Measurements from ENCODE around the gene PLAGL2.

PLAGL2 gene

GRCh38 chr20:32244150-32244823 is 36.7 kb upstream of the PLAGL2 start:
- no peaks in the 10 kb centered on the region for H3K9me3 ChIP-seq (ENCODE audit: insufficient read depth, low read length)
- no peak overlapping the region for H3K4me3 ChIP-seq (ENCODE audit: insufficient read length, low read depth)
- no peaks in the 10 kb centered on the region for H3K27me3 ChIP-seq (ENCODE audit: insufficient read depth, insufficient read length)
- no peak overlapping the region for H3K9ac ChIP-seq (ENCODE audit: insufficient read length, low read depth)
- DNase-seq (ENCODE audit: low read depth, low spot score): no peak
- TF ChIP-seq ZNF274 (IDR thresholded peaks at IDR 0.05; ENCODE audit: low read depth, low read length) (no peak), YY1 (IDR thresholded peaks at IDR 0.05; ENCODE audit: insufficient read depth, insufficient read length) (no peak), SUZ12 (IDR thresholded peaks at IDR 0.05; ENCODE audit: extremely low read depth, insufficient read depth, insufficient read length) (no peak)
- peaks cover 4% of the 10 kb centered on the region for H3K4me1 ChIP-seq (ENCODE audit: insufficient read depth, insufficient read length)
- no peaks in the 10 kb centered on the region for H3K36me3 ChIP-seq (ENCODE audit: insufficient read depth, insufficient read length, low read length)

GRCh38 chr20:32241807-32242206 is 34.3 kb upstream of the PLAGL2 start:
- no peak for DNase-seq (ENCODE audit: low read depth, low spot score)
- TF ChIP-seq YY1 (IDR thresholded peaks at IDR 0.05; ENCODE audit: insufficient read depth, insufficient read length) (no peak), ZNF274 (IDR thresholded peaks at IDR 0.05; ENCODE audit: low read depth, low read length) (no peak), SUZ12 (IDR thresholded peaks at IDR 0.05; ENCODE audit: extremely low read depth, insufficient read depth, insufficient read length) (no peak)
- Histone ChIP-seq H3K27me3 (ENCODE audit: insufficient read depth, insufficient read length) (no peaks in the 10 kb centered on the region), H3K4me1 (ENCODE audit: insufficient read depth, insufficient read length) (peaks cover 6% of the 10 kb centered on the region), H3K36me3 (ENCODE audit: insufficient read depth, insufficient read length, low read length) (peaks cover 8% of the 10 kb centered on the region), H3K9me3 (ENCODE audit: insufficient read depth, low read length) (no peaks in the 10 kb centered on the region), H3K9ac (ENCODE audit: insufficient read length, low read depth) (no peak overlapping the region), H3K4me3 (ENCODE audit: insufficient read length, low read depth) (no peak overlapping the region)

- peaks cover 6% of the 10 kb centered on the region for H3K4me1 ChIP-seq (ENCODE audit: insufficient read depth, insufficient read length)
- H3K36me3 ChIP-seq (ENCODE audit: insufficient read depth, insufficient read length, low read length): peaks cover 23% of the 10 kb centered on the region
- TF ChIP-seq ZNF274 (IDR thresholded peaks at IDR 0.05; ENCODE audit: low read depth, low read length) (no peak), SUZ12 (IDR thresholded peaks at IDR 0.05; ENCODE audit: extremely low read depth, insufficient read depth, insufficient read length) (no peak), YY1 (IDR thresholded peaks at IDR 0.05; ENCODE audit: insufficient read depth, insufficient read length) (no peak)
- H3K9me3 ChIP-seq (ENCODE audit: insufficient read depth, low read length): no peaks in the 10 kb centered on the region
- no peaks in the 10 kb centered on the region for H3K27me3 ChIP-seq (ENCODE audit: insufficient read depth, insufficient read length)
- no peak overlapping the region for H3K9ac ChIP-seq (ENCODE audit: insufficient read length, low read depth)
- H3K4me3 ChIP-seq (ENCODE audit: insufficient read length, low read depth): no peak overlapping the region
- no peak for DNase-seq (ENCODE audit: low read depth, low spot score)
Measured at GRCh38 chr20:32240205-32240604, 32.7 kb upstream of the PLAGL2 start.

GRCh38 chr20:32238483-32239425 is 31.2 kb upstream of the PLAGL2 start:
- no peaks in the 10 kb centered on the region for H3K9me3 ChIP-seq (ENCODE audit: insufficient read depth, low read length)
- TF ChIP-seq ZNF274 (IDR thresholded peaks at IDR 0.05; ENCODE audit: low read depth, low read length) (no peak), YY1 (IDR thresholded peaks at IDR 0.05; ENCODE audit: insufficient read depth, insufficient read length) (no peak), SUZ12 (IDR thresholded peaks at IDR 0.05; ENCODE audit: extremely low read depth, insufficient read depth, insufficient read length) (no peak)
- no peak overlapping the region for H3K4me3 ChIP-seq (ENCODE audit: insufficient read length, low read depth)
- H3K9ac ChIP-seq (ENCODE audit: insufficient read length, low read depth): no peak overlapping the region
- no peak for DNase-seq (ENCODE audit: low read depth, low spot score)
- peaks cover 3% of the 10 kb centered on the region for H3K4me1 ChIP-seq (ENCODE audit: insufficient read depth, insufficient read length)
- no peaks in the 10 kb centered on the region for H3K27me3 ChIP-seq (ENCODE audit: insufficient read depth, insufficient read length)
- peaks cover 36% of the 10 kb centered on the region for H3K36me3 ChIP-seq (ENCODE audit: insufficient read depth, insufficient read length, low read length)

- H3K9me3 ChIP-seq (ENCODE audit: insufficient read depth, low read length): no peaks in the 10 kb centered on the region
- TF ChIP-seq SUZ12 (IDR thresholded peaks at IDR 0.05; ENCODE audit: extremely low read depth, insufficient read depth, insufficient read length) (no peak), ZNF274 (IDR thresholded peaks at IDR 0.05; ENCODE audit: low read depth, low read length) (no peak), YY1 (IDR thresholded peaks at IDR 0.05; ENCODE audit: insufficient read depth, insufficient read length) (no peak)
- H3K9ac ChIP-seq (ENCODE audit: insufficient read length, low read depth): no peak overlapping the region
- H3K4me3 ChIP-seq (ENCODE audit: insufficient read length, low read depth): no peak overlapping the region
- no peaks in the 10 kb centered on the region for H3K27me3 ChIP-seq (ENCODE audit: insufficient read depth, insufficient read length)
- DNase-seq (ENCODE audit: low read depth, low spot score): no peak
- peaks cover 50% of the 10 kb centered on the region for H3K36me3 ChIP-seq (ENCODE audit: insufficient read depth, insufficient read length, low read length)
- peaks cover 3% of the 10 kb centered on the region for H3K4me1 ChIP-seq (ENCODE audit: insufficient read depth, insufficient read length)
Measured at GRCh38 chr20:32237419-32237818, 29.9 kb upstream of the PLAGL2 start.

- no peak for TF ChIP-seq SUZ12 (IDR thresholded peaks at IDR 0.05; ENCODE audit: extremely low read depth, insufficient read depth, insufficient read length)
- no peak for TF ChIP-seq YY1 (IDR thresholded peaks at IDR 0.05; ENCODE audit: insufficient read depth, insufficient read length)
- TF ChIP-seq ZNF274 (IDR thresholded peaks at IDR 0.05; ENCODE audit: low read depth, low read length): no peak
- Histone ChIP-seq H3K36me3 (ENCODE audit: insufficient read depth, insufficient read length, low read length) (peaks cover 55% of the 10 kb centered on the region), H3K4me1 (ENCODE audit: insufficient read depth, insufficient read length) (peaks cover 3% of the 10 kb centered on the region), H3K27me3 (ENCODE audit: insufficient read depth, insufficient read length) (no peaks in the 10 kb centered on the region), H3K9ac (ENCODE audit: insufficient read length, low read depth) (no peak overlapping the region), H3K4me3 (ENCODE audit: insufficient read length, low read depth) (no peak overlapping the region), H3K9me3 (ENCODE audit: insufficient read depth, low read length) (no peaks in the 10 kb centered on the region)
- no peak for DNase-seq (ENCODE audit: low read depth, low spot score)
Measured at GRCh38 chr20:32236819-32237218, 29.3 kb upstream of the PLAGL2 start.

- H3K9ac ChIP-seq (ENCODE audit: insufficient read length, low read depth): no peak overlapping the region
- no peaks in the 10 kb centered on the region for H3K9me3 ChIP-seq (ENCODE audit: insufficient read depth, low read length)
- peaks cover 3% of the 10 kb centered on the region for H3K4me1 ChIP-seq (ENCODE audit: insufficient read depth, insufficient read length)
- H3K27me3 ChIP-seq (ENCODE audit: insufficient read depth, insufficient read length): no peaks in the 10 kb centered on the region
- TF ChIP-seq YY1 (IDR thresholded peaks at IDR 0.05; ENCODE audit: insufficient read depth, insufficient read length): no peak
- no peak for TF ChIP-seq SUZ12 (IDR thresholded peaks at IDR 0.05; ENCODE audit: extremely low read depth, insufficient read depth, insufficient read length)
- no peak for TF ChIP-seq ZNF274 (IDR thresholded peaks at IDR 0.05; ENCODE audit: low read depth, low read length)
- peaks cover 62% of the 10 kb centered on the region for H3K36me3 ChIP-seq (ENCODE audit: insufficient read depth, insufficient read length, low read length)
- no peak for DNase-seq (ENCODE audit: low read depth, low spot score)
- H3K4me3 ChIP-seq (ENCODE audit: insufficient read length, low read depth): no peak overlapping the region
Measured at GRCh38 chr20:32236048-32236533, 28.5 kb upstream of the PLAGL2 start.

Data from NT2/D1 (cell line).